Stimulated activated CD4-positive, alpha-beta T cell treated with anti-CD3 and anti-CD28 coated beads, Interleukin-15, amount 100 ng/mL, for 24 hours (primary cell): Measurements from ENCODE around the gene ARRDC1.
"Not testable (repeated sequence)": the region's sequence is repeated elsewhere in the genome, so short reads cannot be mapped to it uniquely, and the experiment has no call there.

Experiments
- DNase-seq: peaks from one replicate; pipeline ENCODE4 v3.0.0-alpha.2; 2020

ARRDC1 gene

GRCh38 chr9:137586854-137587253, 18.6 kb upstream of the ARRDC1 start:
- no peak for DNase-seq

- DNase-seq, result no peak
These were observed 17.2 kb upstream of the ARRDC1 start for GRCh38 chr9:137588311-137588710.

GRCh38 chr9:137588891-137589290, 16.6 kb upstream of the ARRDC1 start:
- no peak for DNase-seq

DNA sequence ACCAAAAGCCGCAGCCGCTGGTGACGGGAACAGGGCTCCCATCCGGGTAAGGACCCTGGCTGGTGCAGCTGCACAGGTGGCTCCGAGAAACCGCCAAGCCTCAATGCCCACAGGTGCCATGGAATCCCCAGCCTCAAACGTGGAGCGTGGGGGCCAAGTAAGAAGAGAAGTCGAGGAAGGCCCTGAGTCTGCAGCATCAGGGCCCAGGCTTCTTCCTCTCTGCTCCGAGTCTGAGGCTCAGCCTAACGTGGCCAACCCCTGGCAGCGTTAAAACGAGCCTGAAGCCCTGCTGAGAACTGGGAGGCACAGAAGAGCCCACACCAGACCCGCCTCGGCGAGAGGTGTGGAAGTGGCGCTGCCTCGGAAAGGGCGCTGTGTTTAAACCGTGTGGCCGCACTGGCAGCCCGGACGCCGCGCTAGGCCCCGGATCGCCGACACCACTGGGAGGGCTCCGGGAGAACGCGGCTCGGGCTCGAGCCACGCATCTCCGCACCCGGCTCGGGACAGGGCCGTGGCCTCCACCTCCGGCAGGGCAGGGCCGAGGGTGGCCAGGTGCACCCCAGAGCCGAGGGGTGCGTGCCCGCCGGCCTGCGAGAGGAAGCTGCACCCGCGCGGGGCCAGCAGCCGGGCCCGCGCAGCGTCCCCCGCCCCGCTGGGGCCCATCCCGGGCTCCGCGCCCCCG, 15.9 kb upstream of the ARRDC1 start:
- peak; percentile 32 for DNase-seq

GRCh38 chr9:137590123-137590468, 15.4 kb upstream of the ARRDC1 start:
- DNase-seq, result no peak

GRCh38 chr9:137590469-137591383, 14.8 kb upstream of the ARRDC1 start, which contains the start of gene ZMYND19:
TSS of gene ZMYND19 (minus strand) at chr9:137590512. CDS start at chr9:137590263, 249 bp downstream.
- DNase-seq, result peak; percentile 91

DNA sequence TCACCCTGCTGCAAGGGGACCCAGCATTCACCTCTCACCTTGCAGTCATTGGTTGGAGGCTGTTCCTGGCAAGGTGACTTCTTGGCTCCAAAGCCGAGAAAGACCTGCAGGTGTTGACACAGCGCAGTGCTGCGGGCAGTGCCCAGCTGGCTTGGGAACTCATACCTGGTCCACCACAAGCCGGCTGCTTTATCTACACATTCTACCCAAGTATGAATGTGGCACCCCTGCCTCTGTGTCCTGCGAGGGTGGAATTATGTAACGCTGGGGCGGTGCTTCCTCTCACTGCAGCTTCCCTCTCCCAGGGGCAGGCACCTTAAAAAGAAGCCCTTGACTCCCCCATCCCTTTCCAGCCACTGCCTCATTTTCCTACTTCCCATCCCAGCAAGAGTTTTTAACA, 12.7 kb upstream of the ARRDC1 start:
- no peak for DNase-seq

GRCh38 chr9:137593176-137593575, 12.3 kb upstream of the ARRDC1 start:
- no peak for DNase-seq

GRCh38 chr9:137596577-137596976, 8.9 kb upstream of the ARRDC1 start:
- not testable (repeated sequence) for DNase-seq

DNA sequence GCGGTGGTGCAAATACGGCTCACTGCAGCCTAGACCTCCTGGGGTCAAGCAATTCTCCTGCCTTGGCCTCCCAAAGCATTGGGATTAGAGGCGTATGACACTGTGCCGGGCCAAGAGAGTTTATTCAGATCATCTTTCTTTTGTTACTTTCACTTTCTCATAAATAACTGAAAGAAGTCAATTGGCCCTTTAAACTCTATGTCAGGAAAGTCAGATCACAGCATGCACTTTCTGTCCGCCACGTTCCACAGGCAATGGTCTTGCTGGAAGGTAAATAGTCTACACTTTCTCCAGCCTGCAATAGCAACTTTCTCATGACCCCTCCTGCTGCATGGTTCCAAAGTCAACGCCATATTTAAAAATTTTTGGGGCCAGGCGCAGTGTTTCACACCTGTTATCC, 6.5 kb upstream of the ARRDC1 start:
- DNase-seq, result no peak

DNA sequence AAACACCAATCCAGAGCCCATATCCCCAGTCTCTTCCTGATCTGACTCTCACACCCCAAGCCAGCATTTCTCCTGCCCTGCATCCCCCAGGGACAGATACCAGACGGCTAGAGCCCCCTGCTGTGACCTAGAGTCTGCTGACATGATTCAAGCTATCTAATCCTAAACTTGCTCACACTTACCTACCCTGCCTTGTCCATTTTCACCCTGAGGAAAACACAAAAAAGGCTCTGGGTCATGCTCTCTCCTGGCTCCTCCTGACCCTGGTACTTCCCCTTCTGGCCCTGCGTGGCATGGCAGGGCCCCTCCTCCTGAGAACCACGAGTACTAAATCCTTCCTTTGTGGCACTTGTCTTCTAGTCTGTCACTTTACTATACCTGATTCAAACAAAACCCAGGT, 2.8 kb upstream of the ARRDC1 start:
- no peak for DNase-seq

DNA sequence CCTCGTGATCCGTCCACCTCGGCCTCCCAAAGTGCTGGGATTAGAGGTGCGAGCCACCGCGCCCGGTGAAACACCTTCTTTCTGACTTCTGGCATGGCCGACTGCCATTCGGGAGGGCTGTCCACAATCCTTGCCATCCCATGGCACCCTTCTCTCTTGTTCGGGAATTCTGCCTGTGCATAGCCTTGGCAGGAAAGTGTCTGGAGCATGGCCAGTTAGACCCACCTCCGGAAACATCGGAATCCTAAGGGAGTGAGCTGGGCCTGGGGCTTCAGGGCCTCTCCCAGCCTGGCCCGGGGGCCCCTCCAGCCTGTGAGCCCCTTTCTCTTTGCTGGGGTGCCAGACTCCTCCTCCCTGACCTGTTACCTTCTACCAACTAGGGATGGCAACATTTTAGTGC, 1.6 kb upstream of the ARRDC1 start:
- DNase-seq, result no peak

GRCh38 chr9:137604345-137605086, 970 bp upstream of the ARRDC1 start:
- DNase-seq, result no peak

DNA sequence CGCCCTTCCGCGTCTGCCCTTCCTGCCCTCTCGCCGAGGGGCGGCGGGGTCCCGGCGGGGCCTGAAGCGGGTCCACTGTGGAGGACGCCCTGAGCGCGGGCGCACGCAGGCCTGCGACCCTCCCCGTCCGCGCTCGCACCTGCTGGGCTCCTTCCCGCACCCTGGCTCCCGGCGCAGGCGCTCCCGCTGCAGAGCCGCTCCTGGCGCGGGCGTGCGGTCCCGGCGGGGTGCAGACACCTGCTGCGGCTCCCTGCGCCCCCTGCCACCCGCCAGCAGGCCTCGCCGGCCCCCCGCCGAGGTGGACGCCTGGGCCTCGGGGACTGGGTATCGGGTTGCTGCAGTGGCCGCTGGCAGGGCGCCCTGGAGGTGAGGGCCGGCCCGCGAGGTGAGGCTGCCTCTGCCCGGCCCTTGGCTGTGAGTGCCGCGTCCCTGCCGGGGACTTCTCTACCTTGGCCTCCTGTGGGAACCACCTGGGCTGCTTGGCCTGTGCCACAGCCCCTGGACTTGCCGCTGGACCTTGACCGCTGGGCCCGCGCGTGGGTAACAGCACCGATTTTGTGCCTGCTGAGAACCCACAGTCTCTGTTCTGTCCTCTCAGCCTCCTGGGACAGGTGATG, 627 bp downstream of the ARRDC1 start:
- DNase-seq, result peak; percentile 47

GRCh38 chr9:137606734-137607138, 1.2 kb downstream of the ARRDC1 start:
- no peak for DNase-seq

DNA sequence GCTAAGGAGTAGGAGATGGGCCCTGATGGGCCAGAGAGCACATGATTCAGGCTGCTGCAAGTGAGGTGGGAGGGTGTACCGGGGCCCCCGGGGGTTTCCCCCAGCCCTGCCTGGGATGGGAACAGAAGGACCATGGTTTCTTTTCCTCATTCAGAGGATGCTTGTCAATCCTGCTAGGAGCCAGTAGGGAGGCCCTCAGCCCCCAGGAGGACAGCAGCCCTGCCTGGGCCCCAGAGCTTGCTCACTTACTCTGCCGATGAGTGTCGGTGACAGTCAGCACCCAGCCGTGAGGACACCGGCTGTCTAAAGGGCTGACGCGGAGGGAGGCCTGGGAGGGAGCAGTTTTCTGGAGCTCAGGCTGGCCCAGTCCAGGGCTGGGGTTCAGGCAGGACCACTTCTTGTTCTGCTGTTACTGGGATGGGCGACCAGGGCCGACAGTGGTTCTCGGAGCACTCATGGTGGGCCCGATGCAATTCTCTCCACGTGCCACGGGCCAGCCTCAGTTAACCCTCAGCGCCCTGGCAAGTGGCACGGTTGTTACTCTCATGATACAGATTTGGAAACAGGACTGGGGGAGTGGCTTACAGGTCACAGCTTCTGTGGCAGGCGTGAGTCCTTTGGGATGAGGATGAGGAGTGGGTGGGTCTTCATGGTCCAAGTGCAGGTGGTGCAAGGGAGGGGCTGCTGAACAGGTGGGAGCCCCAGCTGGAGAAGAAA, 1.8 kb downstream of the ARRDC1 start:
- DNase-seq, result peak; percentile 29

DNA sequence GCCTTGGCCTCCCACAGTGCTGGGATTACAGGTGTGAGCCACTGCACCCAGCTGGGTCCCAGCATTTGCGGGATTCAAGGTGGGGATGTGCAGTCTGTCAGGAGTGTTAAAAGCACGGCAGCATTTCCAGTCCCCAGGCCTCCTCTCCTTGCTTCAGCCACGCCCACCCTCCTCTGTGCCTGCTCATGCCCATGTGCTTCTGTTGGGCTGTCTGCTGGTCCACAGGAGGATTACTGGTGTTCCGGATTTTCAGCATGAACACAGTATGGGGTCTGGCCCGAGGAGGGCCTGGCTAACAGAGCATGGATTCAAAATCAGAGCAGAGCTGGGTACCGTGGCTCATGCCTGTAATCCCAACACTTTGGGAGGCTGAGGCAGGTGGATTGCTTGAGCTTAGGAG, 5.5 kb downstream of the ARRDC1 start:
- no peak for DNase-seq

- DNase-seq, result peak; percentile 57
These were observed 6.4 kb downstream of the ARRDC1 start for GRCh38 chr9:137611623-137612609.

- DNase-seq, result no peak
These were observed 7.3 kb downstream of the ARRDC1 start for GRCh38 chr9:137612741-137613142.

DNA sequence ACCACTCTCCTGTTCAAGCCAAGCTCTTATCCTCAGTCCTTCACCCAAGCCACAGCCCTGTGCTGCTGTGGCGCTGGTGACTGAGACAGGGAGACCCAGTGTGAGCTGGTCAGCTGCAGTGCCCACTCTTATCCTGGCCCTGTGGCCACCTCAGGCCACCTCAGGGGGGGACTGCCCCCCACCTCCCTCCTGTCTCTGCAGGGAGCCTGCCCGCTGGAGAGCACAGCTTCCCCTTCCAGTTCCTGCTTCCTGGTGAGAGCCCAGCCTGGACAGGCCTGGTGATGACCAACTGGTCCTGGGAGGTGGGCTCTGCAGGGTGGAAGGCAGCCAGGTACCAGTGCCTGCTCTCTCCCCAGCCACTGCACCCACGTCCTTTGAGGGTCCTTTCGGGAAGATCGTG, 7.8 kb downstream of the ARRDC1 start:
- no peak for DNase-seq
